ENCODE measurements around the gene TIGIT. TPM values are rescaled to one million over a fixed set of nuclear protein-coding genes. Genes with fewer than 3 reads are reported as not detected.

Gene TIGIT
- total and polyA plus RNA-seq, 2 of the 13 experiments (the other 11 are each of a cell fraction or from before 2014, with no cell fraction given) = not detected

GRCh38 chr3:114351822-114352145 is 58.0 kb downstream of the TIGIT start:
- peaks cover 3 to 7% of the 10 kb centered on the region in 2 experiments; a peak in 3 of 5 replicates for H3K36me3 ChIP-seq (replicated peaks in 1 of 2; ENCODE audit: control insufficient read depth in 1 of 2, insufficient read depth in 2 of 2, low read length in 2 of 2)
- POLR2A ChIA-PET = no interaction called here
- no peaks in the 10 kb centered on the region for H3K79me2 ChIP-seq (ENCODE audit: insufficient read depth, low read length)
- in situ Hi-C loops (cut with HindIII; ENCODE audit: extremely low pct_ligation_motif_present, low pct_unique_long_range_greater_than_20kb) (no loop called here), intact Hi-C loops (cut with micrococcal nuclease; ENCODE audit: unreplicated experiment) (no loop called here)
- ATAC-seq (no peak), FAIRE-seq (no peak), DNase-seq (ENCODE audit: low spot score) (no peak)
- H3K9me3 ChIP-seq (ENCODE audit: low read length) = no peaks in the 10 kb centered on the region
- no peak overlapping the region for H3K4me2 ChIP-seq (ENCODE audit: low read depth, low read length)
- no TSS peak for BruUV-seq (replicated peaks)
- TF ChIP-seq ARNTL (CRISPR knock-in tag; IDR thresholded peaks at IDR 0.05) (no peak), THAP7 (CRISPR knock-in tag; IDR thresholded peaks at IDR 0.05) (no peak), PREB (CRISPR knock-in tag; IDR thresholded peaks at IDR 0.05) (no peak)
- no peak overlapping the region for H3K27ac ChIP-seq (ENCODE audit: extremely low read length, insufficient read depth, low read length)
- CTCF ChIA-PET (ENCODE audit: low intra/inter-chr PET ratio, low total read pairs) = no interaction called here
- H4K20me1 ChIP-seq (ENCODE audit: insufficient read depth, low read length) = no peaks in the 10 kb centered on the region
- no peak overlapping the region for H2AFZ ChIP-seq (ENCODE audit: low read length)
- no peak overlapping the region for H3K4me3 ChIP-seq (replicated peaks in 1 of 3; ENCODE audit: insufficient read depth in 1 of 3, low read depth in 2 of 3, low read length in 3 of 3)
- no peak overlapping the region for H3K9ac ChIP-seq (ENCODE audit: insufficient read depth, low read depth, low read length)
- no peaks in the 10 kb centered on the region for H3K4me1 ChIP-seq (ENCODE audit: insufficient read depth, low read length)
- WGBS (ENCODE audit: low lambda C conversion rate) = 92% methylated on average over 9 of the region's 9 CpGs
- H3K27me3 ChIP-seq (ENCODE audit: control insufficient read depth in 1 of 2, insufficient read depth in 2 of 2, low read length in 2 of 2) = no peaks in the 10 kb centered on the region

- H3K9ac ChIP-seq (ENCODE audit: insufficient read depth, low read depth, low read length) = no peak overlapping the region
- H3K27ac ChIP-seq (ENCODE audit: extremely low read length, insufficient read depth, low read length) = no peak overlapping the region
- H4K20me1 ChIP-seq (ENCODE audit: insufficient read depth, low read length) = no peaks in the 10 kb centered on the region
- intact Hi-C loops (cut with micrococcal nuclease; ENCODE audit: unreplicated experiment) = no loop called here
- H3K4me3 ChIP-seq (replicated peaks in 1 of 3; ENCODE audit: insufficient read depth in 1 of 3, low read depth in 2 of 3, low read length in 3 of 3) = no peak overlapping the region
- no peak for DNase-seq (ENCODE audit: low spot score)
- peaks cover 0 to 1% of the 10 kb centered on the region in 2 experiments; a peak in 2 of 5 replicates for H3K36me3 ChIP-seq (replicated peaks in 1 of 2; ENCODE audit: control insufficient read depth in 1 of 2, insufficient read depth in 2 of 2, low read length in 2 of 2)
- ATAC-seq = no peak
- H3K4me1 ChIP-seq (ENCODE audit: insufficient read depth, low read length) = no peaks in the 10 kb centered on the region
- in situ Hi-C loops (cut with HindIII; ENCODE audit: extremely low pct_ligation_motif_present, low pct_unique_long_range_greater_than_20kb) = no loop called here
- no peak overlapping the region for H3K4me2 ChIP-seq (ENCODE audit: low read depth, low read length)
- H3K79me2 ChIP-seq (ENCODE audit: insufficient read depth, low read length) = no peaks in the 10 kb centered on the region
- no TSS peak for BruUV-seq (replicated peaks)
- no peaks in the 10 kb centered on the region for H3K27me3 ChIP-seq (ENCODE audit: control insufficient read depth in 1 of 2, insufficient read depth in 2 of 2, low read length in 2 of 2)
- no peak for FAIRE-seq
- ChIA-PET CTCF (ENCODE audit: low intra/inter-chr PET ratio, low total read pairs) (no interaction called here), POLR2A (no interaction called here)
- H3K9me3 ChIP-seq (ENCODE audit: low read length) = no peaks in the 10 kb centered on the region
- no peak overlapping the region for H2AFZ ChIP-seq (ENCODE audit: low read length)
- TF ChIP-seq ZNF549 (CRISPR knock-in tag; IDR thresholded peaks at IDR 0.05) (no peak), TFDP2 (CRISPR knock-in tag; IDR thresholded peaks at IDR 0.05) (no peak), GTF3A (CRISPR knock-in tag; conservative IDR thresholded peaks at IDR 0.05) (no peak), PHF20 (CRISPR knock-in tag; IDR thresholded peaks at IDR 0.05) (no peak), ZNF264 (CRISPR knock-in tag; IDR thresholded peaks at IDR 0.05) (no peak), ZNF280D (CRISPR knock-in tag; IDR thresholded peaks at IDR 0.05) (no peak), ZNF83 (CRISPR knock-in tag; IDR thresholded peaks at IDR 0.05; ENCODE audit: borderline replicate concordance) (no peak), ZNF546 (CRISPR knock-in tag; conservative IDR thresholded peaks at IDR 0.05) (no peak), MEIS2 (CRISPR knock-in tag; IDR thresholded peaks at IDR 0.05) (no peak)
Observed at GRCh38 chr3:114355653-114356052, 61.8 kb downstream of the TIGIT start.

All from HepG2 (cell line).